ENCODE results near the gene CAPG.
"Not testable (repeated sequence)": the region's sequence is repeated elsewhere in the genome, so short reads cannot be mapped to it uniquely, and the experiment has no call there.

Gene CAPG

GRCh38 chr2:85445316-85446295 lies 35.4 kb upstream of the CAPG start:
- peak; percentile 84 for DNase-seq (ENCODE audit: low read depth)
- no peak overlapping the region for H3K4me3 ChIP-seq (replicated peaks; ENCODE audit: low read depth, low read length)
- no peak for TF ChIP-seq CTCF (IDR thresholded peaks at IDR 0.05; ENCODE audit: low read length, missing control alignments)

DNA sequence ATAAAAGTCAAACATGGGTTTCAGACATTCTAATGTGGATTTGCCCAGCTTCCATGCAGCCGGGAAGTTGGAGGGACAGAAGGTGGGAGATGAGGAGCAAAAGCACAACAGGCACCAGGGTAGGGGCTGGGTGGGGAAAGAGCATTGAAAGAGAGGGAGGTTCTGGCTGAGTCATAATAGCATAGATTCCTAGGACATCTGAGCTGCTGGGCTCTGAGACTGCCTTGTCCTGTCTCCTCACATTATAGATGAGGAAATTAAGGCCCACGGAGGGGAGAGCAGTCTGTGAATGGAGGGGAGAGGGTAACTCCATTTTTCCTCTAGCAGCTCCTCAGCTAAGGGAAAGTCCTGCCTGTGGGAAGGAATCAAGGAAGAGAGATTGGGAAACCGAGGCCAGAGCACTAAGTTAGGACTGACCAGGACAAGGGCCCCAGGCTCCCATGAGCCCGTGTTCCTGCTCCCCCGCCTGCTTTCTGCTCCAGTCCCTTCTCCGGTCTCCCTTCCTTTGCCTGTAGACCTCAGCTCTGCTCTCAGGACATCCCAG lies 34.5 kb upstream of the CAPG start:
- no peak for TF ChIP-seq CTCF (IDR thresholded peaks at IDR 0.05; ENCODE audit: low read length, missing control alignments)
- H3K4me3 ChIP-seq (replicated peaks; ENCODE audit: low read depth, low read length) = no peak overlapping the region
- peak; percentile 42 for DNase-seq (ENCODE audit: low read depth)

- DNase-seq (ENCODE audit: low read depth) = no peak
- no peak overlapping the region for H3K4me3 ChIP-seq (replicated peaks; ENCODE audit: low read depth, low read length)
- TF ChIP-seq CTCF (IDR thresholded peaks at IDR 0.05; ENCODE audit: low read length, missing control alignments) = no peak
These were observed 31.7 kb upstream of the CAPG start for GRCh38 chr2:85441864-85442263.

DNA sequence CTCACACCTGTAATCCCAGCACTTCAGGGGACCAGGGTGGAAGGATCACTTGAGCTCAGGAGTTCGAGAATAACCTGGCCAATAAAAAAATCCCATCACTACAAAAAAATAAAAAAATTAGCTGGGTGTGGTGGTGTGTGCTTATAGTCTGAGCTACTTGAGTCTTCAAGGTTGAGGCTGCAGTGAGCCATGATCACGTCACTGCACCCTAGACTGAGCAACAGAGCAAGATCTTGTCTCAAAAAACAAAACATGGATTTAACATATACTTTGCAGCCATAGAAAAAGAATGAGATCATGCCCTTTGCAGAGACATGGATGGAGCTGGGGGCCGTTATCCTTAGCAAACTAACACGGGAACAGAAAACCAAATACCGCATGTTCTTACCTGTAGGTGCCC lies 30.6 kb upstream of the CAPG start:
- no peak for DNase-seq (ENCODE audit: low read depth)
- TF ChIP-seq CTCF (IDR thresholded peaks at IDR 0.05; ENCODE audit: low read length, missing control alignments) = no peak
- H3K4me3 ChIP-seq (replicated peaks; ENCODE audit: low read depth, low read length) = no peak overlapping the region

DNA sequence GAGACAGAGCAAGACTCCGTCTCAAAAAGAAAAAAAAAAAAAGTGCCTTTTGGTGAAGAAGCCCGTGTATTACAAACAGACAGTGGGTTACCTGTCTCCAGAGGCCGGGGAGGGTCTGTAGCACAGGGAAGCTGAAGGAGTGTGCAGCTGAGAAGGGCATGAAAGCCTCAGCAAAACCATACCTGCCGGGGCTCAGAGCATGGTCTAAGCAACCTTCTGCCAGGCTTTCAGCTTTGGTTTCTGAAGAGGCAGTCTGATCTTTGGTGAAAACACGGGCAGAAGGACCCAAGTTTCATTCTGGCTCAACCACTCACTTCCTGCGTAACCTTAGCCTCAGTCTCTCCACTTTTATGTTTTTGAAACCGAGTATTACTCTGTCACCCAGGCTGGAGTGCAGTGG lies 29.8 kb upstream of the CAPG start:
- no peak for DNase-seq (ENCODE audit: low read depth)
- TF ChIP-seq CTCF (IDR thresholded peaks at IDR 0.05; ENCODE audit: low read length, missing control alignments) = no peak
- H3K4me3 ChIP-seq (replicated peaks; ENCODE audit: low read depth, low read length) = no peak overlapping the region

GRCh38 chr2:85439569-85439968 lies 29.4 kb upstream of the CAPG start:
- not testable (repeated sequence) for DNase-seq (ENCODE audit: low read depth); H3K4me3 ChIP-seq (replicated peaks; ENCODE audit: low read depth, low read length)

DNA sequence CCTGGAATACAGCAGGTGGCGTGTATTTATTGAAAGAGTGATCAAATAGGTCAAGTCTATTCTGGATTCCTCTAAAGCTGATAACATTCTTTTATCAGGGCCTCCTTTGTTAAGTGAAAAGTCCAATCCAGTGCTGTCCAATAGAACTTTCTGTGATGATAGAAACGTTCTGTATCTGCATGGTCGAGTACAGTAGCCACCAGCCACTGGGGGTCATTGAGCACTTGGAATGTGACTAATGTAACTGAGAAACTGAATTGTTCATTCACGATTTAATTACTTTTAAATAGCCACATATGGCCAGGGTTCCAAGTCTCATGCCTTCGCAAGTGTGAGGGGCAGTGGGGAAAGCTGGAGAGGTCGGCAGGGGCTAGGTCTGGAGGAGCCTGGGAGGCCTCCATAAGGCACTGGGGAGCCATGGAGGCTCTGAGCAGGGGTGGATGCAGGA lies 28.9 kb upstream of the CAPG start:
- H3K4me3 ChIP-seq (replicated peaks; ENCODE audit: low read depth, low read length) = no peak overlapping the region
- no peak for DNase-seq (ENCODE audit: low read depth)
- no peak for TF ChIP-seq CTCF (IDR thresholded peaks at IDR 0.05; ENCODE audit: low read length, missing control alignments)
